ENCODE measurements around the gene CKAP5.
"Not testable (repeated sequence)": the region's sequence is repeated elsewhere in the genome, so short reads cannot be mapped to it uniquely, and the experiment has no call there.

CKAP5 gene

DNA sequence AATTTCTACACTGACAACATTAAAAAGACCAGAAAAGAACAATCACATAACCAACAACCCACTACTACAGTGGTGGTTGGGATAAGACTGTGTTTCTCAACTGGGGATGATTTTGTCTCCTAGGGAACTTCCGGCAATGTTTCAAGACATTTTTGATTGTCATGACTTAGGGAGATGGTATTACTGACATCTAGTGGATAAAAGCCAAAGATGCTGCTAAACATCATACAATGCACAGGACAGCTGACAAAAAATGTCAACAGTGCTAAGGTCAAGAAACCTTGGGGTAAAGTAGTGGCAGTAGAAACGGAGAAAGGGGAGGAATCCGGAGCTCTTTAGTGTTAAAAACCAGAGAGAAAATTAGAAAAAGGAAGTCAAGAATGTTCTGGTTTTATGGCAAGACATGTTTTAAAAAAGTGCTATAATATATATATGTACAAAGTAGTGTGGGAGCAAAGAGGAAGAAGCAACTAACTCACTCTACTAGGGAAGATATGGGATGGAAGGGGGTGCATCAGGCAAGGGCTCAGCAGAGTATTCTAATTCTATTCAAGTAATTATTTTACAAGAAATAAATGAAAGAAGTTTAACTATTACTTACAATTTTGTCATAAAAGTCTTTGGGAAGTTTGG is 37.2 kb downstream of the CKAP5 start:
- H4K8ac ChIP-seq (ENCODE audit: low read depth, low read length) = no peak overlapping the region

DNA sequence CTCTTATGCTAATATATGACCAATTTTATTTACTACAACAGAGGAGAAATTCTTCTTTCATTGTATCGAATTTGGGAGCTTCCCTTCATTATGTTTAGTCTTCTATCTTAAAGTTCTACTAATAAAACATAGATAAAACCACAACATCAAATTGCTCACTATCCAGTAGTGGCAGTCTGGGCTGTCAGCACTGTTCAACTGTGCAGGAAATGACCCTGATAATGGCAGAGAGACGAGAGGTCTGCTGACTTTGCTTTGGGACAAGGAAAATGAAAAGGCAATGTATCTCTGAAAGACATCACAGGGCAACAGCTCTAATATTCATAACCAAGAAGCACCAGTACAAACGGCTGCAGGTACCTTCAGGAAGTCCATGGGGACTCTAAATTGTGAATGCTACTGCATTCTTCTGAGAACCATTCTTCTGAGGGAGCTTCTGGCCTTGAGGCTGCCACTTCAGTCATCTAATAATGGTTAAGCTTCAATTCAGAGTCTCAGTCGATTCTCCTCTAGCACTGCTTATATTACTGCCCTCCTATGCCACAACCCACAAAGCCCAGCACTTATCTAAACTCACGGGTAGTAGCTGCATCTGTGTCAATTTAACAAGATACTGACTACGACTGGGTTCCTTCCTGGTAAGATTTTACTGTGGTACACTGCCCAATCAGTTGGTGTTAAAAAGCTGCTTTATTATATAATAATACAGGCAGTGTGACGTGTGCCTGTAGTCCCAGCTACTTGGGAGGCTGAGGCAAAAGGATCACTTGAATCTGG is 44.2 kb downstream of the CKAP5 start:
- no peak overlapping the region for H2AK5ac ChIP-seq (ENCODE audit: low read length)

More for the DNA sequence above, 37.2 kb downstream of the CKAP5 start:
- WGBS (ENCODE audit: extremely low coverage, insufficient coverage, insufficient read length) = no CpG with 5 or more reads among the region's 3 CpGs
- Histone ChIP-seq H3K36me3 (ENCODE audit: control insufficient read depth in 1 of 2, insufficient read depth in 2 of 2, low read length in 2 of 2) (peaks cover 8 to 10% of the 10 kb centered on the region in 2 experiments), H3K9me3 (ENCODE audit: insufficient read depth, low read depth, low read length) (no peaks in the 10 kb centered on the region), H2BK12ac (ENCODE audit: low read length) (no peak overlapping the region), H3K4me1 (ENCODE audit: control insufficient read depth in 1 of 2, insufficient read depth in 2 of 2, low read length in 2 of 2) (no peaks in the 10 kb centered on the region), H3K4me3 (ENCODE audit: low read depth, low read length) (no peak overlapping the region), H3K27ac (ENCODE audit: low read depth, low read length) (no peak overlapping the region), H2AK5ac (ENCODE audit: low read length) (no peak overlapping the region), H4K91ac (ENCODE audit: low read depth, low read length) (no peak overlapping the region), H2BK120ac (ENCODE audit: insufficient read depth, low read length, poor library complexity) (no peak overlapping the region), H3K79me1 (ENCODE audit: low read length) (no peaks in the 10 kb centered on the region), H2AFZ (ENCODE audit: insufficient read depth, low read length, poor library complexity) (no peak overlapping the region), H3K4me2 (ENCODE audit: low read length) (no peak overlapping the region), H4K12ac (ENCODE audit: low read depth, low read length) (no peak overlapping the region), H3K79me2 (ENCODE audit: control insufficient read depth, insufficient read depth, low read length, poor library complexity) (no peaks in the 10 kb centered on the region), H3K27me3 (ENCODE audit: insufficient read depth, low read length) (no peaks in the 10 kb centered on the region), H2BK5ac (ENCODE audit: low read depth, low read length, poor library complexity) (no peak overlapping the region), H3K4ac (ENCODE audit: low read depth, low read length) (no peak overlapping the region), H3K23ac (ENCODE audit: low read length) (no peak overlapping the region), H3K18ac (ENCODE audit: low read length) (no peak overlapping the region), H3K9ac (ENCODE audit: low read length) (no peak overlapping the region), H3K14ac (ENCODE audit: low read length) (no peak overlapping the region)
- DNase-seq = peak in 1 of 2 donors; percentile 64

DNA sequence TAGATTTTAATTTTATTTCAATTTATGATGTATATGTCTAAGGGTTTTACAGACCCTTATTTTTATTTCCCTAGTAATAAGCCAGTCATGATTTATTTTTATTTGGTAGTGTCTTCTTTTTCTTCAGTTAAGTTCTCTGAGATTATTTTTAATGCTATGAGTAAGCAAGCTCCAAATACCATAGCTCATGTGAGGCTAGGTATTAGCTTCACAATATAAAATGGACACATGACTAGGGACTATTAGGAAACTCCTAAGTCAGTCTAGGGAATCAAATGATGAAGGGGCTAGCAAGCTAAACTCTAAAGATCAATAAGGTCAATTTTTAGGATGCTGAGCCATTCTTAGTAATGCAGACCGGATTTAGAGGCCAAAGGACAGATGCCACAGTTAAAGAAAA is 45.9 kb downstream of the CKAP5 start:
- H3K14ac ChIP-seq (ENCODE audit: low read length) = no peak overlapping the region
- DNase-seq = no peak
- H3K4me1 ChIP-seq (ENCODE audit: control insufficient read depth in 1 of 2, insufficient read depth in 2 of 2, low read length in 2 of 2) = no peaks in the 10 kb centered on the region
- no peak overlapping the region for H2BK5ac ChIP-seq (ENCODE audit: low read depth, low read length, poor library complexity)
- H2AFZ ChIP-seq (ENCODE audit: insufficient read depth, low read length, poor library complexity) = no peak overlapping the region
- H2AK5ac ChIP-seq (ENCODE audit: low read length) = no peak overlapping the region
- H4K8ac ChIP-seq (ENCODE audit: low read depth, low read length) = no peak overlapping the region
- no CpG with 5 or more reads among the region's 1 CpG for WGBS (ENCODE audit: extremely low coverage, insufficient coverage, insufficient read length)
- H3K9ac ChIP-seq (ENCODE audit: low read length) = no peak overlapping the region
- no peaks in the 10 kb centered on the region for H3K79me2 ChIP-seq (ENCODE audit: control insufficient read depth, insufficient read depth, low read length, poor library complexity)
- no peak overlapping the region for H3K4ac ChIP-seq (ENCODE audit: low read depth, low read length)
- H3K36me3 ChIP-seq (ENCODE audit: control insufficient read depth in 1 of 2, insufficient read depth in 2 of 2, low read length in 2 of 2) = peaks cover 11 to 36% of the 10 kb centered on the region in 2 experiments
- no peak overlapping the region for H4K91ac ChIP-seq (ENCODE audit: low read depth, low read length)
- H3K4me2 ChIP-seq (ENCODE audit: low read length) = no peak overlapping the region
- no peak overlapping the region for H3K4me3 ChIP-seq (ENCODE audit: low read depth, low read length)
- H4K12ac ChIP-seq (ENCODE audit: low read depth, low read length) = no peak overlapping the region
- H3K79me1 ChIP-seq (ENCODE audit: low read length) = no peaks in the 10 kb centered on the region
- no peak overlapping the region for H3K23ac ChIP-seq (ENCODE audit: low read length)
- H3K18ac ChIP-seq (ENCODE audit: low read length) = no peak overlapping the region
- H3K27ac ChIP-seq (ENCODE audit: low read depth, low read length) = no peak overlapping the region
- H2BK120ac ChIP-seq (ENCODE audit: insufficient read depth, low read length, poor library complexity) = no peak overlapping the region
- no peaks in the 10 kb centered on the region for H3K27me3 ChIP-seq (ENCODE audit: insufficient read depth, low read length)
- H3K9me3 ChIP-seq (ENCODE audit: insufficient read depth, low read depth, low read length) = no peaks in the 10 kb centered on the region
- H2BK12ac ChIP-seq (ENCODE audit: low read length) = no peak overlapping the region

More for the DNA sequence above, 44.2 kb downstream of the CKAP5 start:
- Histone ChIP-seq H3K14ac (ENCODE audit: low read length) (no peak overlapping the region), H3K23ac (ENCODE audit: low read length) (no peak overlapping the region), H3K9ac (ENCODE audit: low read length) (no peak overlapping the region), H3K79me2 (ENCODE audit: control insufficient read depth, insufficient read depth, low read length, poor library complexity) (no peaks in the 10 kb centered on the region), H2BK5ac (ENCODE audit: low read depth, low read length, poor library complexity) (no peak overlapping the region), H4K91ac (ENCODE audit: low read depth, low read length) (no peak overlapping the region), H4K8ac (ENCODE audit: low read depth, low read length) (no peak overlapping the region), H4K12ac (ENCODE audit: low read depth, low read length) (no peak overlapping the region), H3K79me1 (ENCODE audit: low read length) (no peaks in the 10 kb centered on the region), H3K4me2 (ENCODE audit: low read length) (no peak overlapping the region), H3K9me3 (ENCODE audit: insufficient read depth, low read depth, low read length) (no peaks in the 10 kb centered on the region), H3K27ac (ENCODE audit: low read depth, low read length) (no peak overlapping the region), H3K4me3 (ENCODE audit: low read depth, low read length) (no peak overlapping the region), H3K36me3 (ENCODE audit: control insufficient read depth in 1 of 2, insufficient read depth in 2 of 2, low read length in 2 of 2) (peaks cover 8 to 28% of the 10 kb centered on the region in 2 experiments), H3K27me3 (ENCODE audit: insufficient read depth, low read length) (no peaks in the 10 kb centered on the region), H3K4ac (ENCODE audit: low read depth, low read length) (no peak overlapping the region), H2BK12ac (ENCODE audit: low read length) (no peak overlapping the region), H3K4me1 (ENCODE audit: control insufficient read depth in 1 of 2, insufficient read depth in 2 of 2, low read length in 2 of 2) (no peaks in the 10 kb centered on the region), H2BK120ac (ENCODE audit: insufficient read depth, low read length, poor library complexity) (no peak overlapping the region), H2AFZ (ENCODE audit: insufficient read depth, low read length, poor library complexity) (no peak overlapping the region), H3K18ac (ENCODE audit: low read length) (no peak overlapping the region)
- DNase-seq = no peak
- WGBS (ENCODE audit: extremely low coverage, insufficient coverage, insufficient read length) = no CpG with 5 or more reads among the region's 7 CpGs

DNA sequence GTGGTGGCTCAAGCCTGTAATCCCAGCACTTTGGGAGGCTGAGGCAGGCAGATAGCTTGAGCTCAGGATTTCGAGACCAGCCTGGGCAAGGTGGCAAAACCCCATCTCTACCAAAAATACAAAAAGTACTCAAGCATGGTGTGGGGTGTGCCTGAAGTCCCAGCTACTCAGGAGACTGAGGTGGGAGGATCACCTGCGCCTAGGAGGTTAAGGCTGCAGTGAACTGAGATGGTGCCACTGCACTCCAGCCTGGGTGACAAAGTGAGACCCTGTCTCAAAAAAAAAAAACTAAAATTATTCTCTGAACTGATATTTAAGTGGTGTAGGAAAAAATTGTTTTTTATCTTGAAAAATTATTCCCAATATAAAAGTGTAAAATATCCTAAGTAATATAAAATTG is 46.4 kb downstream of the CKAP5 start:
- not testable (repeated sequence) for H3K79me1 ChIP-seq (ENCODE audit: low read length); H3K4me1 ChIP-seq (ENCODE audit: control insufficient read depth in 1 of 2, insufficient read depth in 2 of 2, low read length in 2 of 2); H2BK12ac ChIP-seq (ENCODE audit: low read length); H2AK5ac ChIP-seq (ENCODE audit: low read length); H3K27ac ChIP-seq (ENCODE audit: low read depth, low read length); H3K23ac ChIP-seq (ENCODE audit: low read length); H2BK120ac ChIP-seq (ENCODE audit: insufficient read depth, low read length, poor library complexity); H2BK5ac ChIP-seq (ENCODE audit: low read depth, low read length, poor library complexity); H3K18ac ChIP-seq (ENCODE audit: low read length); H3K27me3 ChIP-seq (ENCODE audit: insufficient read depth, low read length); H3K9me3 ChIP-seq (ENCODE audit: insufficient read depth, low read depth, low read length); H4K12ac ChIP-seq (ENCODE audit: low read depth, low read length); H4K8ac ChIP-seq (ENCODE audit: low read depth, low read length); H3K9ac ChIP-seq (ENCODE audit: low read length); H3K4ac ChIP-seq (ENCODE audit: low read depth, low read length); H3K4me3 ChIP-seq (ENCODE audit: low read depth, low read length); H3K79me2 ChIP-seq (ENCODE audit: control insufficient read depth, insufficient read depth, low read length, poor library complexity); H3K14ac ChIP-seq (ENCODE audit: low read length); H2AFZ ChIP-seq (ENCODE audit: insufficient read depth, low read length, poor library complexity); H4K91ac ChIP-seq (ENCODE audit: low read depth, low read length); H3K4me2 ChIP-seq (ENCODE audit: low read length); DNase-seq
- peaks cover 15 to 36% of the 10 kb centered on the region in 2 experiments for H3K36me3 ChIP-seq (ENCODE audit: control insufficient read depth in 1 of 2, insufficient read depth in 2 of 2, low read length in 2 of 2)
- no CpG with 5 or more reads among the region's 2 CpGs for WGBS (ENCODE audit: extremely low coverage, insufficient coverage, insufficient read length)
